NCI-H2196 (cell line): ENCODE results near the gene OSBPL8.

ENCODE experiments used
- DNase-seq: peaks from one replicate; lab custom pipeline; 2025; ENCODE audit not compliant: unreplicated experiment; lab: John Stamatoyannopoulos, UW

The OSBPL8 gene, protein sequence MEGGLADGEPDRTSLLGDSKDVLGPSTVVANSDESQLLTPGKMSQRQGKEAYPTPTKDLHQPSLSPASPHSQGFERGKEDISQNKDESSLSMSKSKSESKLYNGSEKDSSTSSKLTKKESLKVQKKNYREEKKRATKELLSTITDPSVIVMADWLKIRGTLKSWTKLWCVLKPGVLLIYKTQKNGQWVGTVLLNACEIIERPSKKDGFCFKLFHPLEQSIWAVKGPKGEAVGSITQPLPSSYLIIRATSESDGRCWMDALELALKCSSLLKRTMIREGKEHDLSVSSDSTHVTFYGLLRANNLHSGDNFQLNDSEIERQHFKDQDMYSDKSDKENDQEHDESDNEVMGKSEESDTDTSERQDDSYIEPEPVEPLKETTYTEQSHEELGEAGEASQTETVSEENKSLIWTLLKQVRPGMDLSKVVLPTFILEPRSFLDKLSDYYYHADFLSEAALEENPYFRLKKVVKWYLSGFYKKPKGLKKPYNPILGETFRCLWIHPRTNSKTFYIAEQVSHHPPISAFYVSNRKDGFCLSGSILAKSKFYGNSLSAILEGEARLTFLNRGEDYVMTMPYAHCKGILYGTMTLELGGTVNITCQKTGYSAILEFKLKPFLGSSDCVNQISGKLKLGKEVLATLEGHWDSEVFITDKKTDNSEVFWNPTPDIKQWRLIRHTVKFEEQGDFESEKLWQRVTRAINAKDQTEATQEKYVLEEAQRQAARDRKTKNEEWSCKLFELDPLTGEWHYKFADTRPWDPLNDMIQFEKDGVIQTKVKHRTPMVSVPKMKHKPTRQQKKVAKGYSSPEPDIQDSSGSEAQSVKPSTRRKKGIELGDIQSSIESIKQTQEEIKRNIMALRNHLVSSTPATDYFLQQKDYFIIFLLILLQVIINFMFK

DNA sequence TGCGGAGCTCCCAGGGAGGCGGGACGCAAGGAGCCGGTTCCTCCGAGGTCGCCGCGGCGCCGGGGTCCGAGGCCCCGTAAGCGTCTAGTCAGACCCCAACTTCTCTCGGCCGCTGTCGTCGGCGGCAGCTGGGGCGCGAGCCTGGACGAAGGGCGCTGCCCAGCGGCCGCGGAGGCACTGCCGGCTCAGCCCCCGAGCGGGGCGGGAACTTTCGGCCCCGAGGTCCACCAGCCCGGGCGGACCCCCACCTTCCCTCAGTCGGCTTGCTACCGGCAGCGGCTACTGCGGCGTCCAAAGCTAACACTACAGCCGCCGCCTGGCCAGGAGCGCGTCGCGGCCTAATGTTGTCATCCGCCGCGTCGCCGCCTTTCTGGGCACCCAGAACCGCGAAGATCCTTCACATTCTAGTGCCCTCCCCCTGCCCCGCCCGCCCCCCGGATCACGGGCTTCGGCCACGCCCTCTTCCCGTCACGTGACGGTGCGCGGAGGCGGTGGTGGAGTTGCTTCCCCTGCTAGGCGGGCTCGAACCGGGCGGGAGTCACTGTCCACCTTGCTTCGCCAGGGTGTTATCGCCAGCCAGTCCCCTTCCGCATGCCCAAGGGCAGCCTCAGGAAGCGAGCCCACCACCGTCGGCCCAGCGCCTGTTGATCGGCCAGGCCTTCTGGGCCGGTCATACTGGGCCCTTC, at the start of gene OSBPL8:
Gene OSBPL8 (minus strand): TSS at position 372 of the 686 bp plus-strand sequence. CDS start 72,220 bp downstream, outside the sequence.
- peak; percentile 96 for DNase-seq

DNA sequence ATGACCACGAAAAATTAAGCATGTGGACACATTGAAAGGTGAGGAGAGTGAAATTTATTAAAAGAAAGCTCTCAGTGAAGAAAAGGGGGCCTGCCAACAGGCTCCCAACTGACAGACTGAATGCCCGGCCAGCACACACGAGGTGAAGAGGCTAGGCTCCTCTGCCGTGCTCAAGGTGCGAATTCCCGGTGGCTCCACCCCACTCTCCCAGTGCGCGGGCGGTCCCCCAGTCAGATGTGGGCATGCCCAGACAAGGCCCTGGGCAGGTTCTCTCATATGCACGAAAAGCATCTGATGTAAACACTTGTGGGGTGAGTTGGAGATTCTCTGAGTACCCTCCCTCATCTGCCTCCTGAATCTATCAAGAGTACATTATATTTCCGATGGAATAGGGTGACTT, 48.5 kb upstream of the OSBPL8 start:
- DNase-seq = no peak

DNA sequence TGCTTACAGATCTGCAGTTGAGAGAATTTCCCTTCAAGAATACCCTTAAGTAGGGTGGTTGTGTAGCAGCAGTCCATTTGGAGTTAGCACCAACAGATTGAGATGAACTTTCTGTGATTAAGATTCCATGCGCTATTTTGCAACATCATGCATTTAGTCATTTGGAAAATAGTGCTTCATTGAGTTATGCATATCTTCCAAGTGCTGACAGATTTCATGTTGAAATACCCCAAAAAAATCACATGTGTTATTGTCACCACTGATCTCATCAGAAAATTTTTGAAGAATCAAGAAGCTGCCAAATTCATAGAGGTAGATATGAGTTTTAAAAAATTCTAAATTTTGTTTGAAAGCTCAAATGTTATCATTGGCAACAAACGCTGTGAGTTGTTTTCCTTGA, 35.5 kb upstream of the OSBPL8 start:
- DNase-seq = no peak

DNA sequence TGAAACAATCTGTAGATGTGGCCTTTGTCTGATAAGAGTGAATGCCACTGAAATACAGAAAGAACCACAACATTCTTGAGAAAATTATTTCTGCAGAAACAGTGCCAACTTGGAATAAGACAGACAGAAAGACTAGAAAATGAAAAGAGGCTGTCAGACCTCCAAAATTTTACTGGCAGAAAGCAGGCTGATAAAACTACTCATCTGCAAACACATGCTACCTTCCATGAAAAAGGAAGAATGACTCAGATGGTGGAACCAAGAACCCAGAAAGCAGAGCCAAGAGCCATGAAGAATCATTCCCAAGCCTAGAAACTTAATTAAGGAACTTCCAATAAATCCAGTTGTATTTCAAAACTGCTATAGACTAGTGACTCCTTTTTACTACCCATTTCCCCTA, 31.9 kb upstream of the OSBPL8 start:
- DNase-seq = no peak

DNA sequence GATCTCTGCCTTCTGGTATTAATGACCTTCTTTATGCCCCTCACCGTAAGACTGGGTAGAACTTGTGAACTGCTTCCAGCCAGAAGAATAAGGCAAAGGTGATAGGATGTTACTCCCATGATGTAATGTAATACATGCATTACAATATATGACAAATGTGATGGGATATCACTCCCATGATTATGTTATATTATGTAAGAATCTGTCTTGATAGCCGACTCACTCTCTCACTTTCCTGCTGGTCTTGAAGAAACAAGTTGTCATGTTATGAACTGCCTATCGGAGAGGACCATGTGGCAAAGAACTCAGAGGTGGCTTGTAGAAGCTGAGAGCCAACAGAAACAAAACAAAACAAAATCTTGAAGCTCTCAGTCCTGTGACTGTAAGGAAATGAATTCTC, 30.6 kb upstream of the OSBPL8 start:
- no peak for DNase-seq

DNA sequence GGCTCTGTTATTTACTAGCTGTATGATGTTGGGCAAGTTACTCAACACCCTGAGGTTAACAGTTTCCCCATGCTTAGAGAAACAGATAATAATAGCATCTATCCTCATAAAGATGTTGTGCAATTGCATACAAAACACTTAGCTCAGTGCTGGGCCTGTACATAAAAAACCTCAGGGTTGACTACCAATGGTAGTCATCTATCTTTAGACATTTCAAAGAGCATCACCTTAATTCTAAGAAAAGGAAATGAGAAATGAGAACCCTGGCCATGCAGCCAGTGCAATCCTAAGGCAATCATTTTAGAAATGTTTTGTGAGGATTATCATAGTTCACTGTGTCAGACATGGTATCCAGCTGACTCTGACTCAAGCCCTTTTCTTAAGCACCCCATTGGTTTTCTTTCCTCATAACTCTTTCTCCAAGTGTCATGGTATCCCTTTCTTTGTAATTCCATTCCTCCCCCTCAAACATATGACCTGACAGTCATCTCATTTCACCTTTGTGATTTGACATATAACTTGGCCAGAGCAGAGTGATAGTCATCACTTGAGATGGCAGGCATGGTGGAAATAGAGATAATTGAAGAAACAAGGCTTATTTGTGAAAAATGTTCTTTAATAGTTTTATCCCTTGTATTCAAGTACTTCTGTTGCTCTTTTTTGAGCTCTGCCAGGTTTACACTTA, 29.5 kb upstream of the OSBPL8 start:
- DNase-seq = no peak

DNA sequence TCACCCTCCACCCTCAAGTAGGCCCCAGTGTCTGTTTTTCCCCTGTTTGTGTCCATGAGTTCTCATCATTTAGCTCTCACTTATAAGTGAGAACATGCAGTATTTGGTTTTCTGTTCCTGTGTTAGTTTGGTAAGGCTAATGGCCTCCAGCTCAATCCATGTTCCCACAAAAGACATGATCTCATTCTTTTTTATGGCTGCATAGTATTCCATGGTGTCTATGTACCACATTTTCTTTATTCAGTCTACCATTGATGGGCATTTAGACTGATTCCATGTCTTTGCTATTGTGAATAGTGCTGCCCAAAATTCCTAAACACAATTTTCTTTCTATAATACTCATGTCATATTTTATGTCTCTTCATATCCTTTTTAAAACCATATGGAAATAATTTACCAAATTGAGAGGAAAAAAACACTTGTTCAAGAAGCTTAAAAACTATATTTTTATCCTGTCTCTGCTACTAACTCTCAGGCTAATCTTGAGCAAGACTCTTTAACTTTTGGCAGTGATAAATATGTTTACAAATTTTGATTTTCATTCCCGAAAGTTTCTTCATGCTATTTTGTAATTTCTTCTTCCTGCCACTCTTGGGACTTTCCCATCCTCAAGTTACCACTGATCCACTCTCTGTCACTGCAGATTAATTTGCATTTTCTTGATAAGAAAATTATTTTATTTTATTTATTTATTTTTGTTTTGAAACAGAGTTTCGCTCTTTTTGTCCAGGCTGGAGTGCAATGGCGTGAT, 28.0 kb upstream of the OSBPL8 start:
- DNase-seq = no peak

DNA sequence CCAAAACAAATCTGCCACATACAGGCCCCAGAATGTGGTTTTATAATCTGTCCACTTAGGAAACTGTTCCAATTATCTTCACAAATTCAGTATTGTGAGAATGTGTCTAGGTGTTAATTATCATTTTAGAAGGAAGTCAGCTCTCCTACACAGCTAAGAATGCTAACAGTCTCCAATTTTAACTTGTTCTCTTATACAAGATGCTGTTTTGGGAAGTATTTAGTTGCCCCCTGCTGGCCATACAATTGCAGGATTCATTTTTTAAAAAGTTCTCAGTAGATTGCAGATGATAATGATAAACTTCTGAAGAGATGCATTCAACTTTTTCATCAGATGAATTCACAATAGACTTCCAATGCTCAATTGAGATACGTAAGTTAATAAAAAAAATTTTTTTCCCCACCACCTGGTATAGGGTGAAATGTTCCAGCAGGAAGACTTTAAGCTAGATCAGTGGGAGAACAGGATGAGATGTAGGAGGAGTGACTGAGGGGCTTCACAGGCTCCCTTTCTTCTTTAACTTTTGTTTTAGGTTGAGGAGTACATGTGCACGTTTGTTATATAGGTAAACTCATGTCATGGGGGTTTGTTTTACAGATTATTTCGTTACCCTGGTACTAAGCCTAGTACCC, 27.3 kb upstream of the OSBPL8 start:
- DNase-seq = peak; percentile 30

DNA sequence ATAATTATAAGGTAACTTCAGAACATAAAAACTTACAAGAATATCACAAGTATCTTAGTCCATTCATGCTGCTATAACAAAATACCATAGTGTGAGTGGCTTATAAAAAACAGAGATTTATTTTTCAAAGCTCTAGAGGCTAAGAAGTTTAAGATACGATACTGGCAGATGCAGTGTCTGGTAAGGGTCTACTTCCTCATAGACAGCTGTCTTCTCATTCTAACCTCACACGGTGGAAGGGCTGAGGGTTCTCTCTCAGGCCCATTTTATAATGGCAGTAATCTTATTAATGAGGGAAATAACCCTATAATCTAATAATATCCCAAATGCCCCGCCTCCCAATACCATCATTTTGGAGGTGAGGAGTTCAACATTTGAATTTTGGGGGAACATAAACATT, 23.7 kb upstream of the OSBPL8 start:
- no peak for DNase-seq

DNA sequence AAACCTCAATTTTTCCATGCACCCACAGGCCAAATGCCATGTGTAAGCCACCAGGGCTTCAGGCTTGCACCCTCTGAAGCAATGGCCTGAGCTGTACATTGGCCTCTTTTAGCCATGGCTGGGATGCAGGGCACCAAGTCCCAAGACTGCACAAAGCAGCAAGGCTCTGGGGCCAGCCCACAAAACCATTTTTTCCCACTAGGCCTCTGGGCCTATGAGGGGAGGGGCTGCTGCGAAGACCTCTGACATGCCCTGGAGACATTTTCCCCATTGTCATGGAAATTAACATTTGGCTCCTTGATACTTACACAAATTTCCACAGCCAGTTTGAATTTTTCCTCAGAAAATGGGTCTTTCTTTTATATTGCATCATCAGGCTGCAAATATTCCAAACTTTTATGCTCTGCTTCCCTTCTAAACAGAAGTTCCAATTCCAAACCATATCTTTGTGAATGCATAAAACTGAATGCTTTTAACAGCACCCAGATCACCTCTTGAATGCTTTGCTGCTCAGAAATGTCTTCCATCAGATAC, 14.3 kb upstream of the OSBPL8 start:
- no peak for DNase-seq

DNA sequence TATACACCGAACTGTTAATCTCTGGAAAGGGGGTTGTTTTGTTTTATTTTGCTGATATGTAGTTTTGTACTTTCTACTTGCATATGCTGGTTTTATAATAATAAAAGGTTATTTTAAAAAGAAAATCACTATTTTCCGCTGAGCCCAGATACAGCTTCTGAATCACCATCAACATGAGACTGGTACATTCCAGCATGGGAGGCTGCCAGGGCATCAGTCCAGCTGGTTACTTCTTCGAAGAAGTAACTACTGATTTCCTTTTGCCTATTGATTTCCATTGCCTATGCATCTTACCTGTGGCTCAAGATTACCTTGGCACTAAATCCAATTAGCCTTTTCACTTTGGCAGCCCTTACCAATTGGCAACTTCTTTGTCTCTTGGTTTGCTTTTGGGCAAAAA, 11.7 kb upstream of the OSBPL8 start:
- DNase-seq = no peak

DNA sequence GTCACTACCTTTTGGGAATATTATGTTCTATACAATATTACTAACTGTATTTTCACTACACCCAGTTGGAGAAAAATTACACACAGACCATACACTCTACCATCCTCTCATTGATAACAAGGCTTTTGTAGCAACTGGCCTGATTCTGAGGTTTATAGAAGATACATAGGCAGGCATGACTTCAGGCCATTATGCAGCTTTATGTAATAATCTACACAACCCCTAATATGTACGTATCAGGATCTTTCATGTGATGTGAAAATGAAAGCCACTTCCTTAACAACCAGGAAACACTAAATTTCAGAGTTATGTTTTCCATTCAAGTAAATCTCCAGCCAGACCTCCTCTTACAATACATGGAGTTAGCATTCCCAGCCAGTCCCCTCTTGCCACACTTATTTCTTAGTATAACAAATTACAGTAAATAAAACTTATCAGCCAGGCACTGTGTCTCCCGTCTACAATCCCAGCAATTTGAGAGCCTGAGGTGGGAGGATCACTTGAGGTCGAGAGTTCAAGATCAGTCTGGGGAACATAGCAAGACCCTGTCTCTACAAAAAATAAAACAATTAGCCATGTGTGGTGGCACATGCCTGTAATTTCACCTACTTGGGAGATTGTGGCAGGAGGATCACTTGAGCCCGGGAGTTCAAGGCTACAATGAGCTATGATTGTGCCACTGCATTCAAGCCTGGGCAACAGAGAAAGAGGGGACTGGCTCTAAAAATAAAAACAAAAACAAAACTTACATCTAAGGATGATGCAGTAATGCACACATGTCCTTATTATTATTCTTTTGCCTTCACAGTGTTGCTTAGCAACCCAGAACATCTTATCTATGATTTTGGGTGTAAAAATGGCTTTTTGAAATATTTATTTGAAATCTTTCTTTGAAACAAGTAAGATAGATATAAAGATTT, 10.4 kb upstream of the OSBPL8 start:
- no peak for DNase-seq

DNA sequence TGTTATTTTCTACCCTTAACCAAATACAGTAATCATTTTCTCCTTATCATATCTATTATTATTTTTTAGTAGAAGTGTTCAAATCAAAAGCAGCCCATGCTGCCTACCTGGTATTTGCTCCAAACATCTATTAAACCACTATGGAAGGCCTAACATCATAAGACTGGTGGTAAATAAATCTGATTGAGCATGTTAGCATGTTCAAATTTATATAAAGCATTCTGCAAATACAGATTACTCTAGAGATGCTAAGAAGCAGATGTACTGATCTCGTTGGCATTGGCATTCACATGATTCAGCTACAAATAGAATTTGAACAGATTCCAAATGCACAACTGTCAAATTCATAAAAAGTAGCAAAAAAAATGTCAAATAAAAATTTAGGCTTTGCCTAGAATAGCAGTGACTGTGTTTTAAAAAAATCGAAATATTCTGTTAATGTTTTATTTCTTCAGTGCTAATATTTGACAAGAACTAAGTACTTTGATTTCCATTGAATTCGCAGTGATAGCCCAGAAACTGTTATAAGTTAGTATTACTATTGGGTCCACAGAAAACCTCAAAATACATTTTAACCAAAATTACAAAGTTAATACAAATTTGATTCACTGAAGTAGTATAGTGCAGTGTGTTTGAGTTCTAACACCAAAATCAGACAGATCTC, 9.4 kb upstream of the OSBPL8 start:
- no peak for DNase-seq

DNA sequence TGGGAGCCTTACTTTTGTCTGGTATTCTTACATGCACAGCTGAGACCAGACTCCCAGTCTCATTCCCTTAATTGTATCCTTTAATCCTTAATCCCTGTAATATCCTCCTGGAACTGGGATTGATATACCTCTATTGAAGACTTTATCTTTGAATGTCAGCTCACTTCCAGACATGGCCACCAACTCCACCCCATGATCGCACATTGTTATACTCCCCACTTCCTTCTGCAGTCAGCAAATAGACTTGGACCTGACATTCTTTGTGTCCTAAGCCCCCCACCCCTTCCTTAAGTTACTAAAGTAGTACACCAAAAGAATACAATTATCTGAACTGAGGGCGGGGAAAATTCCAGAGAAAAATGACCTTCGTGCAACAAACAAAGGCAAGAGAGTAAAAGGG, 8.6 kb upstream of the OSBPL8 start:
- no peak for DNase-seq

DNA sequence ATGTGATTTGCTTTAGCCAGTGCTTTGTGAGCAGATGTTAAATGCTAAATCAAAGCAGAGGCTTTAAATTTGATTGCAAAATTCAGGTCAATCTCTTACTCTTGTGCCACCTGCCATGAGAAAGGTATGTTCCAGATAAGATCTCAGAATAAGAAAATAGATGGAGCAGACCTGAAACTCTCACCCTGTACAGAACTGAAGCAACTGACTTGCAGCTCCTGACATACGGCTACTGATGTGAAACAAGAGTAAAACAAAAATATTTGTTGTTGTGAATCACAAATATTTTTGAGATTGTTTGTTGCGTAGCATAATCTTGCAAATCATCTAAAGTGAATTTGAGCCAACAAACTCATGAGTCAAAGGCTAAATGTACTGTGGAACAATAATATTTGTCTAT, 3.5 kb upstream of the OSBPL8 start:
- no peak for DNase-seq

DNA sequence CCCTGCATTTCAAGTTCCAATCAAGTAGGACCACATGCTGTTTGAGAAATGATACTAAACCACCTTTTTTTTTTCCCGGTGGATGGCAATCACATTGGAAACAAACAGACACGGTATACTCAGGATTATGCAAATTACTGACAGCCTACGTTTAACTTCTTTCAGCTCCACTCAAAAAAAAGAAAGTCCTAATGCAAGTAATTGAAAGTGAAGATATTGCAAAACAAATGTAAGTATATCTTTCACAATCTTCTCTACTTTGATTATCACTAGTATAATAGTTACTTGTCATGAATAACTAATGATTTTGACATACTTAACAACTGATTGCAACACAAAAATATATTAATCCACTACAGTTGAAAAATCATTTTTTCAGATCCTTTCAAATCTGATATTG, 2.6 kb upstream of the OSBPL8 start:
- DNase-seq = no peak

DNA sequence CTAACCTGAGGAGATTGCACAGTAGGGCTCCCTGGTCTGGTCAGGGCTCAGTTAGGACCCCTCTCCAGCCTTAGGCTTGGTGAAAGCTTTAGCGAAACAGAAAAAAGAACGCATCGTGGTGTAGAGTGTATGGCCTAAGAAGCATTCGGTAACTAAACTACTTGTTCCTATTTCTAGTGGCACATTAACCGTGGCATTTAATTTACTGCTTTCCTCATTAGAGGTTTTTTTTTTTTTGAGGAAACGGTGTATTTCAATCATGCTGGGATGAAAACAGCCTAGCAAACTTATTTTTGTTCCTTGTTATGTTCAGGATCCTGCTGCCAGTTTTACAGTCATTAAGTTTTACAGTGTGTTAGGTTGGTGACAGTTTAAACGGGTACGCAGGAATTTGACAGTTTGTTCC, 518 bp upstream of the OSBPL8 start:
- no peak for DNase-seq
